GM19372 (cell line): ENCODE measurements around the gene RPL12.
A peak's percentile ranks its signal among the peaks of the same experiment; 100 is the strongest.

Experiments
- ATAC-seq: cut with Tn5 transposase; IDR thresholded peaks from one replicate; pipeline ENCODE4 v1.9.1; 2021; ENCODE audit warnings: mild to moderate bottlenecking, low read depth, moderate library complexity; ENCODE audit not compliant: unreplicated experiment

RPL12 gene

GRCh38 chr9:127444921-127445850 lies 6.0 kb downstream of the RPL12 start:
- no peak for ATAC-seq

GRCh38 chr9:127444283-127444920 lies 6.8 kb downstream of the RPL12 start:
- no peak for ATAC-seq

- no peak for ATAC-seq
Observed at GRCh38 chr9:127438394-127438793, 12.8 kb downstream of the RPL12 start.

- ATAC-seq: no peak
Observed at GRCh38 chr9:127437497-127438264, 13.5 kb downstream of the RPL12 start.

GRCh38 chr9:127430415-127430814 lies 20.8 kb downstream of the RPL12 start:
- no peak for ATAC-seq

GRCh38 chr9:127428348-127428747 lies 22.9 kb downstream of the RPL12 start:
- no peak for ATAC-seq

- ATAC-seq: no peak
Observed at GRCh38 chr9:127426756-127427155, 24.4 kb downstream of the RPL12 start.

GRCh38 chr9:127424676-127424999 lies 26.6 kb downstream of the RPL12 start:
- ATAC-seq: peak; percentile 7

- peak; percentile 86 for ATAC-seq
Observed at GRCh38 chr9:127423934-127424675, 27.1 kb downstream of the RPL12 start, which contains the start of gene ZNF79. Gene ZNF79, plus strand, starts transcription at chr9:127424382. Its CDS starts 406 bp downstream, at chr9:127424788.

GRCh38 chr9:127423476-127423933 lies 27.7 kb downstream of the RPL12 start:
- no peak for ATAC-seq

GRCh38 chr9:127422787-127423186 lies 28.4 kb downstream of the RPL12 start:
- no peak for ATAC-seq

GRCh38 chr9:127422133-127422782 lies 28.9 kb downstream of the RPL12 start:
- ATAC-seq: no peak

- no peak for ATAC-seq
Observed at GRCh38 chr9:127421057-127421456, 30.1 kb downstream of the RPL12 start.

GRCh38 chr9:127419348-127419747 lies 31.9 kb downstream of the RPL12 start:
- no peak for ATAC-seq

- ATAC-seq: no peak
Observed at GRCh38 chr9:127418037-127418471, 33.2 kb downstream of the RPL12 start.

- no peak for ATAC-seq
Observed at GRCh38 chr9:127417131-127418036, 33.8 kb downstream of the RPL12 start.

GRCh38 chr9:127415657-127416056 lies 35.5 kb downstream of the RPL12 start:
- ATAC-seq: no peak

- no peak for ATAC-seq
Observed at GRCh38 chr9:127415141-127415540, 36.1 kb downstream of the RPL12 start.

- ATAC-seq: no peak
Observed at GRCh38 chr9:127411122-127411521, 40.1 kb downstream of the RPL12 start.
